PC-3 (cell line): ENCODE measurements around the gene USP48. TPM values are rescaled to one million over a fixed set of nuclear protein-coding genes. Genes with fewer than 3 reads are reported as not detected.

Experiments
- ATAC-seq: fragments of 200-7000 bp; cut with Tn5 transposase; 2 replicates; pipeline ENCODE4 v1.9.1; 2020; ENCODE audit warnings: mild to moderate bottlenecking, moderate library complexity
- BruUV-seq: library from RNA; stranded (reverse); fragments of 400-500 nt; replicated peaks from 2 replicates; lab custom pipeline; 2021; lab: Mats Ljungman, UMichigan
- CTCF ChIA-PET: fragments of 300-600 bp; sonication (Branson Sonifier 250); formaldehyde crosslinking; loops from one replicate; lab custom pipeline; 2022; ENCODE audit warnings: antibody characterized with exemption; lab: Charles Lee
- POLR2A ChIA-PET: fragments of 300-600 bp; sonication (Branson Sonifier 250); formaldehyde crosslinking; loops from one replicate; lab custom pipeline; 2022; ENCODE audit warnings: antibody characterized with exemption; ENCODE audit not compliant: unreplicated experiment; lab: Charles Lee
- DNase-seq: peaks from one replicate; pipeline ENCODE4 v3.0.0-alpha.2; 2015
- H2AFZ ChIP-seq: fragments of 300-600 bp; sonication (generic); 2 replicates; pipeline ENCODE4 v1.6.0; 2016; ENCODE audit warnings: antibody characterized with exemption, low read length
- H3F3A ChIP-seq: fragments of 300-600 bp; sonication (generic); one replicate; pipeline ENCODE4 v1.6.0; 2017; ENCODE audit warnings: antibody characterized with exemption, low read length, control low read depth, mild to moderate bottlenecking; ENCODE audit not compliant: unreplicated experiment
- H3K27ac ChIP-seq: fragments of 300-600 bp; sonication (generic); 2 replicates; pipeline ENCODE4 v1.5.1; 2016; ENCODE audit warnings: mild to moderate bottlenecking, low read length
- H3K27me3 ChIP-seq: fragments of 300-600 bp; sonication (generic); 2 replicates; pipeline ENCODE4 v1.6.1; 2016; ENCODE audit warnings: low read length, mixed read lengths
- H3K36me3 ChIP-seq: fragments of 300-600 bp; sonication (generic); 2 replicates; pipeline ENCODE4 v1.6.1; 2016; ENCODE audit warnings: low read depth, mixed run types, low read length, mixed read lengths
- H3K4me1 ChIP-seq: fragments of 300-600 bp; sonication (generic); 2 replicates; pipeline ENCODE4 v1.5.1; 2016; ENCODE audit warnings: low read length; ENCODE audit not compliant: insufficient read depth
- H3K4me2 ChIP-seq: fragments of 300-600 bp; sonication (generic); 2 replicates; pipeline ENCODE4 v1.6.0; 2016; ENCODE audit warnings: low read length
- H3K4me3 ChIP-seq: fragments of 300-600 bp; sonication (generic); 2 replicates; pipeline ENCODE4 v1.5.1; 2016; ENCODE audit warnings: mild to moderate bottlenecking, low read length, mixed read lengths
- H3K79me2 ChIP-seq: fragments of 300-600 bp; sonication (generic); 2 replicates; pipeline ENCODE4 v1.6.1; 2017; ENCODE audit warnings: low read length, mixed read lengths
- H3K9ac ChIP-seq: fragments of 300-600 bp; sonication (generic); 2 replicates; pipeline ENCODE4 v1.6.0; 2016; ENCODE audit warnings: mild to moderate bottlenecking, low read length
- H3K9me2 ChIP-seq: fragments of 300-600 bp; sonication (generic); replicated peaks from 2 replicates; pipeline ENCODE4 v1.6.1; 2016; ENCODE audit warnings: mixed run types, low read length, mixed read lengths
- H3K9me3 ChIP-seq: fragments of 300-600 bp; sonication (generic); 2 replicates; pipeline ENCODE4 v1.6.1; 2016; ENCODE audit warnings: low read length, mixed read lengths
- H4K20me1 ChIP-seq: fragments of 300-600 bp; sonication (generic); 2 replicates; pipeline ENCODE4 v1.6.1; 2016; ENCODE audit warnings: low read length, mixed read lengths
- EZH2 ChIP-seq: fragments of 300-600 bp; sonication (generic); IDR thresholded peaks from one replicate; pipeline ENCODE4 v1.6.1; 2017; ENCODE audit warnings: antibody characterized with exemption, mild to moderate bottlenecking, low read length; ENCODE audit not compliant: unreplicated experiment
- EZH2phosphoT487 ChIP-seq: fragments of 300-600 bp; sonication (generic); IDR thresholded peaks from 2 replicates; pipeline ENCODE4 v1.6.1; 2018; ENCODE audit warnings: mild to moderate bottlenecking, antibody characterized with exemption, low read length, borderline replicate concordance
- intact Hi-C: fragments of 100-400 bp; cut with micrococcal nuclease; formaldehyde crosslinking; loops from 2 replicates; pipeline ENCODE4 v1.9.0; 2023
- total RNA-seq: library from RNA; depleted of rRNA; stranded (reverse); fragments of >200 nt; gene quantifications from 2 replicates; pipeline ENCODE4 v1.2.3, GENCODE V29; 2014
- TF ChIP-seq, protein P1 (sequence below): fragments of 300-600 bp; sonication (generic); conservative IDR thresholded peaks from 2 replicates; pipeline ENCODE4 v1.5.1; 2017; ENCODE audit warnings: antibody characterized with exemption, low read depth, mild to moderate bottlenecking, low read length

USP48 gene
- total RNA-seq, 1 experiment from 2014 or later: 33.3 TPM

DNA sequence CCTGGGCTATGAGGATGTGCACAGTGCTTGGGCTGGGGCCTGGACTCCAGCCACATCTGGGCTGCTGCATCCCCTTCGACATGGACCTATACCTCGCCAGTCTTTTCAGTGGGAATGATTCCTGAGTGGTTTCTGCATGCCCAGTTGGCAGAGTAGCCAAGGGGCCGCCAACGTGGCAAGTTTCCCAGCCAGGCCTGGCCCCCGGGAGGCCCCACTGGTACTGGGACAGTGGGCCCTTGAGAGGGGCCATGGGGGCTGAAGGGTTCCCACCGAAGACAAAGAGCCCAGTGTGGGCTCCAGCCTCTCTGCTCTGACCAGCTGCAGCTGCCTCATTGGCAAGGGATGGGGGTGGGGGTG is 129.2 kb downstream of the USP48 start:
- DNase-seq (no peak), ATAC-seq (no peak)
- H3K4me2 ChIP-seq: no peak overlapping the region
- H3K4me3 ChIP-seq: no peak overlapping the region
- no peaks in the 10 kb centered on the region for H3F3A ChIP-seq
- POLR2A ChIA-PET: interaction anchor here (0.6 kb wide), 1 partner anchor 157 kb away, joined by 4 read pairs; no protein-coding TSS in a partner anchor
- no peak overlapping the region for H2AFZ ChIP-seq
- peaks cover 6% of the 10 kb centered on the region for H3K4me1 ChIP-seq
- no peaks in the 10 kb centered on the region for H4K20me1 ChIP-seq
- no peaks in the 10 kb centered on the region for H3K36me3 ChIP-seq
- H3K27me3 ChIP-seq: no peaks in the 10 kb centered on the region
- CTCF ChIA-PET: interaction anchor here (0.6 kb wide), 1 partner anchor 63 kb away, joined by 9 read pairs; no protein-coding TSS in a partner anchor
- no peak overlapping the region for H3K9ac ChIP-seq
- no peaks in the 10 kb centered on the region for H3K79me2 ChIP-seq
- no peaks in the 10 kb centered on the region for H3K9me3 ChIP-seq
- H3K9me2 ChIP-seq: no peaks in the 10 kb centered on the region
- BruUV-seq: no TSS peak
- H3K27ac ChIP-seq: no peak overlapping the region
- no peak for TF ChIP-seq EZH2phosphoT487
- TF ChIP-seq EZH2: no peak
- TF ChIP-seq, protein P1, sequence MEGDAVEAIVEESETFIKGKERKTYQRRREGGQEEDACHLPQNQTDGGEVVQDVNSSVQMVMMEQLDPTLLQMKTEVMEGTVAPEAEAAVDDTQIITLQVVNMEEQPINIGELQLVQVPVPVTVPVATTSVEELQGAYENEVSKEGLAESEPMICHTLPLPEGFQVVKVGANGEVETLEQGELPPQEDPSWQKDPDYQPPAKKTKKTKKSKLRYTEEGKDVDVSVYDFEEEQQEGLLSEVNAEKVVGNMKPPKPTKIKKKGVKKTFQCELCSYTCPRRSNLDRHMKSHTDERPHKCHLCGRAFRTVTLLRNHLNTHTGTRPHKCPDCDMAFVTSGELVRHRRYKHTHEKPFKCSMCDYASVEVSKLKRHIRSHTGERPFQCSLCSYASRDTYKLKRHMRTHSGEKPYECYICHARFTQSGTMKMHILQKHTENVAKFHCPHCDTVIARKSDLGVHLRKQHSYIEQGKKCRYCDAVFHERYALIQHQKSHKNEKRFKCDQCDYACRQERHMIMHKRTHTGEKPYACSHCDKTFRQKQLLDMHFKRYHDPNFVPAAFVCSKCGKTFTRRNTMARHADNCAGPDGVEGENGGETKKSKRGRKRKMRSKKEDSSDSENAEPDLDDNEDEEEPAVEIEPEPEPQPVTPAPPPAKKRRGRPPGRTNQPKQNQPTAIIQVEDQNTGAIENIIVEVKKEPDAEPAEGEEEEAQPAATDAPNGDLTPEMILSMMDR: no peak
- intact Hi-C loops: loop anchor here (10.0 kb wide), 1 partner anchor 59 kb away; no protein-coding TSS in a partner anchor

DNA sequence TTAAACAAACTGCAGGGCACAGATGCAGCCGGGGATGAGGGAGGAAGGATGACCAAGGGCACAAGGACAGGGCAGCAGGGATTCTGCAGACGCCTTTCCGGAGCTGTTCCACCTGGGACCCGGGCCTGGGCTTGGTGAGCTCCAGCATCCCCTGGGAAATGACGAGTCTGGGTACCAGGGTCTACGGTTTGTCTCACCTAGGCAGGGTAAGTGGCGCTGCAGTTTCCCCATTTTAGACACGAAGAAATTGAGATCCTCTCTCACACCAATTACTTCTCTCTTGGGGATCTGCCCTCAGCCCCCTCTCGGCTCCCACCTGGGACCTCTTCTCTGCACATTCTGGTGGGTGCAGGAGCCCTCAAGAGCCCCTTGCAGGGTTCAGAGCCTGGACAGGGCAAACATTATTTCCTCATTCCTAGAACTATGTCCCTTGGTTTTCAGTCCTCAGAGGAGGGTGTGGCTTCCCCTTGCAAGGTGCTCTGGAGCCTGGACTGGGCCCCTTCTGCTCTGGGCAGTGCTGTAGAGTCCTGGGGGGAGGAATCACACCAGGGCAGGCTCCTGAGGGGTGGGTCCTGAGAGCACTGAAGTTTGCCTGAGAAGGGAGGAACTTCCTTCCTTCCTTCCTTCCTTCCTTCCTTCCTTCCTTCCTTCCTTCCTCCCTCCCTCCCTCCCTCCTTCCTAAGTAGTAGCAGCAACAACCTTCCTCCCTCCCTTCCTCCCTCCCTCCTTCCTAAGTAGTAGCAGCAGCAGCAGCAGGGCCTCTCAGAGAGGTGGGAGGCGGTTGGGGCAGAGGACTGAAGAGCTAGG is 129.8 kb downstream of the USP48 start:
- no peaks in the 10 kb centered on the region for H3K9me2 ChIP-seq

More for the DNA sequence above, 129.8 kb downstream of the USP48 start:
- no peaks in the 10 kb centered on the region for H3K27me3 ChIP-seq
- no peaks in the 10 kb centered on the region for H4K20me1 ChIP-seq
- peaks cover 6% of the 10 kb centered on the region for H3K4me1 ChIP-seq
- H3K9ac ChIP-seq: no peak overlapping the region
- H3K27ac ChIP-seq: no peak overlapping the region
- intact Hi-C loops: loop anchor here (10.0 kb wide), 1 partner anchor 58 kb away; no protein-coding TSS in a partner anchor
- H3K4me2 ChIP-seq: no peak overlapping the region
- no peaks in the 10 kb centered on the region for H3K79me2 ChIP-seq
- no peak overlapping the region for H2AFZ ChIP-seq
- no peaks in the 10 kb centered on the region for H3F3A ChIP-seq
- H3K9me3 ChIP-seq: no peaks in the 10 kb centered on the region
- H3K36me3 ChIP-seq: no peaks in the 10 kb centered on the region
- CTCF ChIA-PET: interaction anchor here (0.6 kb wide), 1 partner anchor 62 kb away, joined by 9 read pairs; no protein-coding TSS in a partner anchor
- no TSS peak for BruUV-seq
- no peak overlapping the region for H3K4me3 ChIP-seq
- DNase-seq: no peak
- ATAC-seq: 0 out of 2 replicates have a peak, but pooled peaks have one; percentile 20
- no peak for TF ChIP-seq EZH2phosphoT487
- TF ChIP-seq, protein P1: no peak
- TF ChIP-seq EZH2: no peak
- POLR2A ChIA-PET: interaction anchor here (0.6 kb wide), 1 partner anchor 157 kb away, joined by 4 read pairs; no protein-coding TSS in a partner anchor
